HG03432 (cell line): Measurements from ENCODE around the gene AP3D1.
"Not testable (repeated sequence)": the region's sequence is repeated elsewhere in the genome, so short reads cannot be mapped to it uniquely, and the experiment has no call there.

ENCODE experiments used
- ATAC-seq: cut with Tn5 transposase; IDR thresholded peaks from one replicate; pipeline ENCODE4 v1.9.1; 2021; ENCODE audit warnings: mild to moderate bottlenecking, moderate library complexity; ENCODE audit not compliant: unreplicated experiment

AP3D1 gene

GRCh38 chr19:2129892-2130770, 21.2 kb downstream of the AP3D1 start:
- ATAC-seq, result no peak

DNA sequence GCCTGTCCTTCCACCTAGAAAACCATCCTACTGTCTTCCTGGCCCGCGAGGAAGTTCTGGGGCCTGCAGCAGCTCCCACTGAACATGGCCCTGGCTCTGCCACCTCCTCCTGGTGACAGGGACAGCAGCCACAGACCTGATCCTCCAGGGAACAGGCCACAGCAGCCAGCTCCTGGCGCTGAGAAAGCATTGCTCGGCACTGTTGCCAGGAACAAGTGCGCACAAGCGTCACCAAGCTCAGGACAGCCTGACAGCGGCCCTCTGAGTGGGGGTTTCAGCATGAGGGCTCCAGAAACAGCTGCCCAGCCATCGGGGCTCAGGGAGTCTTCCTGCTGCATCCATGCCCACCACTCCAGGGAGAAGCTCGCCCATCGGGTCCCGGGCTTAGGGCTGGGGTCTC, 21.9 kb downstream of the AP3D1 start:
- ATAC-seq, result no peak

GRCh38 chr19:2129022-2129421, 22.3 kb downstream of the AP3D1 start:
- ATAC-seq, result no peak

DNA sequence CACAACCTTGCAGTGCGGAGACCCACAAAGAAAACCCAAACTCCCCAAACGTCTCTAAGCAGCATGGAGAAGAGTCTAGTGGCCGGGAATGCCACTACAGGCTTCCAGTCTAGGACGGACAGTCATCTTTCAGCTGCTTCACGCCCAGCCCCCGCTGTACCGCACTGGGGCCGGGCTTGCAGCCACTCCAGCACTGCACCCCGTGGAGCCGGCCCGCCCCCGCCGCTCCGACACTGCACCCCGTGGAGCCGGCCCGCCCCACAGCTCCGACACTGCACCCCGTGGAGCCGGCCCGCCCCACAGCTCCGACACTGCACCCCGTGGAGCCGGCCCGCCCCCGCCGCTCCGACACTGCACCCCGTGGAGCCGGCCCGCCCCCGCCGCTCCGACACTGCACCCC, 23.1 kb downstream of the AP3D1 start:
- ATAC-seq, result not testable (repeated sequence)

- no peak for ATAC-seq
These were observed 23.6 kb downstream of the AP3D1 start for GRCh38 chr19:2127758-2128157.

- ATAC-seq, result no peak
These were observed 24.4 kb downstream of the AP3D1 start for GRCh38 chr19:2126879-2127518.

- no peak for ATAC-seq
These were observed 27.5 kb downstream of the AP3D1 start for GRCh38 chr19:2123682-2124387.

- no peak for ATAC-seq
These were observed 28.4 kb downstream of the AP3D1 start for GRCh38 chr19:2122982-2123381.

DNA sequence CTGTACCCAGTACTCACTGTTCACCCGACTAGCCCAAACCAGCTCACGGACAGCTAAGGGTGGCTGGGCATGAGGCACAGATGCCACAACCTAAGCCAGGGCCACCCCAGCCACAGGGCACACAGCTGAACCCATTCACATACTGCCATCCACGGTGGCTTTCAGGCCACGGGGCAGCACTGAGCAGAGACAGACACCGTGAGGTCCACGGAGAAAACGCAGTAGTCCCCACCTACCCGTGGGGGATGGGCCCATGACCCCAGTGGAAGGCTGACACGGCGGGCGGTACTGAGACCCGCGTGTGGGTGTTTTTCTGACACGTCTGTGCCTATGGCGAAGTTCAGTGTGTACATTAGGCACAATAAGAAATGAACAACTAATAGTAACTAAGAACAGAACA, 29.1 kb downstream of the AP3D1 start:
- ATAC-seq, result no peak

- no peak for ATAC-seq
These were observed 29.8 kb downstream of the AP3D1 start for GRCh38 chr19:2121416-2122051.

GRCh38 chr19:2120821-2121220, 30.5 kb downstream of the AP3D1 start:
- no peak for ATAC-seq

- ATAC-seq, result no peak
These were observed 31.2 kb downstream of the AP3D1 start for GRCh38 chr19:2119921-2120785.

DNA sequence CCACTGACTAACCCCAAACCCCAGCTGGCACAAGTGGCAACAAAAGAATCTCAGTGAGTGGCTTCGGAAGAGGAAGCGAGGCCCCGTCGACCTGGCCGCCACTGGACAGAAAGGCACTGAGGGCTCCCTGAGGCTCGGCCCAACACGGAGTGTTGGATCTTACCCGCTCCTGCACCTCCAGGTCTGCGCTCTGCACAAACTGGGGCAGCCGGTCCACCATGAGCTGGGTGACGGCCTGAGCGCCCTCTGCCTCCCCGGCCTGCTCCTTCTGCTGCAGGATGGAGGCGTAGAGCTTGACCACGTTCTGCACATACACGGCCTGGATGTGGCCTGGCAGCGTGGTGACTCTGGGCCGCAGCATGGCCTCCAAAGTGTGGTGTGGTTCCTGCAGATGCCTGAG, 32.9 kb downstream of the AP3D1 start:
- no peak for ATAC-seq

DNA sequence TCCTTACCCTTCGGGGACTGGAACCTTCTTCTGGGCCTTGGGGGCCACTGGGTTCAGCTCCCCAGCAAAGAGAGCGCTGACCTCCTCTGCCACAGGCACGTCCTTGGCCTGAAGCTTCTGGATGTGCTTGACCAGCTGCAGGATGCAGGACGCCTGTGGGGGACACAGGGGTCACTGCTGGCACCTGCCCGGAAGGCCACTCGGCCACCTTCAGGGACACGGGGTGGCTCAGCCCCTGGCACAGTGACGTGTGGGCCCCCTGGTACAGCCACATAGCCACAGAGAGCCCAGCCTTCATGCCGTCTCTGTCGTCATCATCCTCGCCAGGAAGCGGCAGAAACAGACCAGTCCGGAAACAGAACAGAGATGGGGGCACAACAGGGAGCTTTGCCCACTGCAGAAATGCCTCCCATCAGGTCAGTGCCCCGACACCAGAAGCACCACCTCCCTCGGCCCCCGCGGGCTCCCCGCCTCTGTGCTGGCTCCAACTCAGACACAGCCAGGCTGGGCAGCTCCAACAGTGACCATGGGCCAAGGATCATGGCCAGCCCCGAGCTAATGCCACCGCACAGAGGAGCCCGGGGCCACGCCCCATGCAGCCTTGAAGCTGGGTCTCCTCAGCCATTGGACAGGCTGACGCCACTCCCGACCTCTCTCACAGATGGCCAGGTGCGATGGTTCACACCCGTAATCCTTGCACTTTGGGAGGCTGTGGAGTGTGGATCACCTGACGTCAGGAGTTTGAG, 34.0 kb downstream of the AP3D1 start:
- ATAC-seq, result no peak

GRCh38 chr19:2116507-2116906, 34.9 kb downstream of the AP3D1 start:
- no peak for ATAC-seq

GRCh38 chr19:2115911-2116426, 35.4 kb downstream of the AP3D1 start:
- no peak for ATAC-seq

- ATAC-seq, result no peak
These were observed 36.0 kb downstream of the AP3D1 start for GRCh38 chr19:2115324-2115723.

DNA sequence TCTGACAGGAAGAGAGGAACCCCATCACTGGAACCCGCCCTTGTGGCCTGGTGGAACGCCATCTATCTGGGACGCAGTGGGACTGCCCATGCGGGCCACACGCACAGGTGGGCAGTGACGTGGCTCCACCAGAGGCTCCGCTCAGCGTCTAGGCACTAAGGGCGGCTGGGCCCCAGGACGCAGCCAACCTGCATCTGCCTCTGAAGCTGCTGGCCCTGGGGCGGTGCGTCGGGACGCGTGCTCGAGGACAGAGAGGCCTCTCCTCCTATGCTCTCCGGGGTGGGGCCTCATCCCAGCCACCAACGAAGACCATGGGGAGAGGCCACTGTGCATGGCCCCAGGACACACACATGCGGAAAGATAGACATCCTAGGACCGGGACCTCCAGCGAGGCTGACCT, 36.5 kb downstream of the AP3D1 start:
- ATAC-seq, result no peak

DNA sequence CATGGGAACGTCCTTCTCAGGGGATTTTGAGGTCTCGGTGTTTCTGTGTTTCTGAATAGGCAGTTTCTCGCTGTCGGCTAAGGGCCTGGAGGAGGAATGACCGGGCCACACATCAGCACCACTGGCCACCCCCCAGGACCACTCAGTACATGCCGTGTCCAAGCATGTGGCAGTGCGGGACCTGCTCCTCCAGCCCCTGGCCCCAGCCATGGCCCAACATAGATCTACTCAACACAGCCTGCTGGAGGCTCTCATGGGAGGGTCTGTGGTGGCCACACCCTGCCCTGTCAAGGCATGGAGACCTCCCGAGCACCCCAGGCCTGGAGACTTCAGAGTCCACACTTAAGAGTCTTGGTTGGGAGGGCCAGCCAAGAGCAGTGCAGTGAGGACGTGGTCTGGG, 37.1 kb downstream of the AP3D1 start:
- no peak for ATAC-seq
